Activated B cell treated with CpG ODN at 0.5 μM for 24 hours (primary cell): ENCODE measurements around the gene NAP1L4. TPM values are rescaled to one million over a fixed set of nuclear protein-coding genes. Genes with fewer than 3 reads are reported as not detected.

ENCODE experiments used
- ATAC-seq: fragments of 200-7000 bp; cut with Tn5 transposase; one replicate; pipeline ENCODE4 v1.10.0; 2021; ENCODE audit warnings: low read depth, mild to moderate bottlenecking, moderate library complexity
- CTCF ChIA-PET: fragments of 350-600 bp; sonication (Branson Sonifier 250); formaldehyde crosslinking; loops from one replicate; lab custom pipeline; 2021; ENCODE audit warnings: antibody characterized with exemption; lab: Charles Lee
- POLR2A ChIA-PET: fragments of 350-600 bp; sonication (Branson Sonifier 250); formaldehyde crosslinking; loops from one replicate; lab custom pipeline; 2021; ENCODE audit warnings: antibody characterized with exemption; lab: Charles Lee
- DNase-seq: peaks from one replicate; pipeline ENCODE4 v3.0.0; 2022
- H3K27ac Mint-ChIP-seq: one replicate; pipeline ENCODE4 v1.8.0; 2020; ENCODE audit warnings: mixed read lengths
- H3K27me3 Mint-ChIP-seq: one replicate; pipeline ENCODE4 v1.8.0; 2021; ENCODE audit warnings: mixed read lengths
- H3K36me3 Mint-ChIP-seq: one replicate; pipeline ENCODE4 v1.8.0; 2021; ENCODE audit warnings: low read depth, mixed read lengths
- H3K4me1 Mint-ChIP-seq: one replicate; pipeline ENCODE4 v1.8.0; 2021; ENCODE audit warnings: mixed read lengths
- H3K4me3 Mint-ChIP-seq: one replicate; pipeline ENCODE4 v1.8.0; 2020; ENCODE audit warnings: mild to moderate bottlenecking, mixed read lengths
- H3K9me3 Mint-ChIP-seq: one replicate; pipeline ENCODE4 v1.8.0; 2020; ENCODE audit warnings: mixed read lengths
- intact Hi-C: fragments of 100-400 bp; cut with micrococcal nuclease; formaldehyde crosslinking; loops from one replicate; pipeline ENCODE4 v1.15.1; 2024
- total RNA-seq: library from RNA; stranded (reverse); gene quantifications from 2 replicates; pipeline ENCODE4 v1.2.3, GENCODE V29; 2022
- TF ChIP-seq, protein P1 (sequence below): fragments of 200-600 bp; IDR thresholded peaks from one replicate; pipeline ENCODE4 v1.8.0; 2022; ENCODE audit warnings: antibody characterized with exemption, mild to moderate bottlenecking

NAP1L4 gene
- total RNA-seq, 1 donor from 2014 or later = 115 TPM

- CTCF ChIA-PET = no interaction called here
- peaks cover 11% of the 10 kb centered on the region for H3K9me3 Mint-ChIP-seq
- POLR2A ChIA-PET = no interaction called here
- DNase-seq (peak; percentile 4), ATAC-seq (no peak)
- intact Hi-C loops = no loop called here
- no peak overlapping the region for H3K27ac Mint-ChIP-seq
- H3K4me1 Mint-ChIP-seq = peaks cover 8% of the 10 kb centered on the region
- peaks cover 7% of the 10 kb centered on the region for H3K27me3 Mint-ChIP-seq
- TF ChIP-seq, protein P1, sequence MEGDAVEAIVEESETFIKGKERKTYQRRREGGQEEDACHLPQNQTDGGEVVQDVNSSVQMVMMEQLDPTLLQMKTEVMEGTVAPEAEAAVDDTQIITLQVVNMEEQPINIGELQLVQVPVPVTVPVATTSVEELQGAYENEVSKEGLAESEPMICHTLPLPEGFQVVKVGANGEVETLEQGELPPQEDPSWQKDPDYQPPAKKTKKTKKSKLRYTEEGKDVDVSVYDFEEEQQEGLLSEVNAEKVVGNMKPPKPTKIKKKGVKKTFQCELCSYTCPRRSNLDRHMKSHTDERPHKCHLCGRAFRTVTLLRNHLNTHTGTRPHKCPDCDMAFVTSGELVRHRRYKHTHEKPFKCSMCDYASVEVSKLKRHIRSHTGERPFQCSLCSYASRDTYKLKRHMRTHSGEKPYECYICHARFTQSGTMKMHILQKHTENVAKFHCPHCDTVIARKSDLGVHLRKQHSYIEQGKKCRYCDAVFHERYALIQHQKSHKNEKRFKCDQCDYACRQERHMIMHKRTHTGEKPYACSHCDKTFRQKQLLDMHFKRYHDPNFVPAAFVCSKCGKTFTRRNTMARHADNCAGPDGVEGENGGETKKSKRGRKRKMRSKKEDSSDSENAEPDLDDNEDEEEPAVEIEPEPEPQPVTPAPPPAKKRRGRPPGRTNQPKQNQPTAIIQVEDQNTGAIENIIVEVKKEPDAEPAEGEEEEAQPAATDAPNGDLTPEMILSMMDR = no peak
- peaks cover 2% of the 10 kb centered on the region for H3K36me3 Mint-ChIP-seq
- no peak overlapping the region for H3K4me3 Mint-ChIP-seq
These were observed 58.0 kb downstream of the NAP1L4 start for GRCh38 chr11:2934021-2934550.

DNA sequence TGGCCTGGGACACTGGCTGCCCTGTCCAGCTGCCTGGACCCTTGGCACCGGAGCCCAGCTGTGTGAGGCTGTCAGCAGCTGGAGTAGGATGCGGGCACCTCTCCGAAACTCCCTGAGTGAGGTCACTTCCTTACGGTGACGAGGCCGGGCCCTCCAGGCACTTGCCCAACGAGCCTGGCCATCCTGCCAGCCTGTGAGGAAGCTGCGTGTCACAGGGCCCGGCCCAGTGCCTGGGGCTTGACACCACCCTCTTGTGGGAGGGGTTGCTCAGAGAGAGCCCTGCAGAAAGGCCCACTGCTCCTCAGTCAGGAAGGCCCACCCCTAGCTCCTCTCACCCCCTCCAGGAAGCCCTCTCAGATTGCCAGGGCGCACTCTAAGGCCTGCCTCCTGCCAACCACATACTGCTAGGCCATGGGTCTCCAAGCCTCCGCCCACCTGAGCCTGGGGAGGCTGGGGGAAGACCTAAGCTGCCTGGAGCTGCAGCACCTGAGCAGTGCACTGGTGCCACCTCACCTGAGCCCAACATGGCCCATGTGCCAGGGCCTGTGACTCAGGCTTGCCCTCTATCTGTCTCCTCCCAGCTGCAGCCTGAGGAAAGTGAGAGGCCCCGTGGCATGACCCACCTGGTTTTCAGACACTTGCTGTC, 58.6 kb downstream of the NAP1L4 start:
- TF ChIP-seq, protein P1 = no peak
- peaks cover 8% of the 10 kb centered on the region for H3K9me3 Mint-ChIP-seq
- POLR2A ChIA-PET = interaction anchor here (0.6 kb wide), 1 partner anchor 65 kb away, joined by 5 read pairs; no protein-coding TSS in a partner anchor
- no peak overlapping the region for H3K27ac Mint-ChIP-seq
- H3K36me3 Mint-ChIP-seq = peaks cover 2% of the 10 kb centered on the region
- H3K4me3 Mint-ChIP-seq = no peak overlapping the region
- intact Hi-C loops = no loop called here
- peaks cover 10% of the 10 kb centered on the region for H3K4me1 Mint-ChIP-seq
- no peak for DNase-seq
- ATAC-seq = peak; percentile 16
- CTCF ChIA-PET = no interaction called here
- peaks cover 9% of the 10 kb centered on the region for H3K27me3 Mint-ChIP-seq

- ChIA-PET CTCF (no interaction called here), POLR2A (interaction anchor here (0.6 kb wide), 1 partner anchor 65 kb away, joined by 5 read pairs; no protein-coding TSS in a partner anchor)
- Mint-ChIP-seq H3K27me3 (peaks cover 11% of the 10 kb centered on the region), H3K36me3 (peaks cover 2% of the 10 kb centered on the region), H3K27ac (no peak overlapping the region), H3K4me3 (no peak overlapping the region), H3K9me3 (peaks cover 6% of the 10 kb centered on the region), H3K4me1 (peaks cover 15% of the 10 kb centered on the region)
- ATAC-seq (no peak), DNase-seq (no peak)
- intact Hi-C loops = no loop called here
- TF ChIP-seq, protein P1 = no peak
These were observed 59.3 kb downstream of the NAP1L4 start for GRCh38 chr11:2932850-2933251.

DNA sequence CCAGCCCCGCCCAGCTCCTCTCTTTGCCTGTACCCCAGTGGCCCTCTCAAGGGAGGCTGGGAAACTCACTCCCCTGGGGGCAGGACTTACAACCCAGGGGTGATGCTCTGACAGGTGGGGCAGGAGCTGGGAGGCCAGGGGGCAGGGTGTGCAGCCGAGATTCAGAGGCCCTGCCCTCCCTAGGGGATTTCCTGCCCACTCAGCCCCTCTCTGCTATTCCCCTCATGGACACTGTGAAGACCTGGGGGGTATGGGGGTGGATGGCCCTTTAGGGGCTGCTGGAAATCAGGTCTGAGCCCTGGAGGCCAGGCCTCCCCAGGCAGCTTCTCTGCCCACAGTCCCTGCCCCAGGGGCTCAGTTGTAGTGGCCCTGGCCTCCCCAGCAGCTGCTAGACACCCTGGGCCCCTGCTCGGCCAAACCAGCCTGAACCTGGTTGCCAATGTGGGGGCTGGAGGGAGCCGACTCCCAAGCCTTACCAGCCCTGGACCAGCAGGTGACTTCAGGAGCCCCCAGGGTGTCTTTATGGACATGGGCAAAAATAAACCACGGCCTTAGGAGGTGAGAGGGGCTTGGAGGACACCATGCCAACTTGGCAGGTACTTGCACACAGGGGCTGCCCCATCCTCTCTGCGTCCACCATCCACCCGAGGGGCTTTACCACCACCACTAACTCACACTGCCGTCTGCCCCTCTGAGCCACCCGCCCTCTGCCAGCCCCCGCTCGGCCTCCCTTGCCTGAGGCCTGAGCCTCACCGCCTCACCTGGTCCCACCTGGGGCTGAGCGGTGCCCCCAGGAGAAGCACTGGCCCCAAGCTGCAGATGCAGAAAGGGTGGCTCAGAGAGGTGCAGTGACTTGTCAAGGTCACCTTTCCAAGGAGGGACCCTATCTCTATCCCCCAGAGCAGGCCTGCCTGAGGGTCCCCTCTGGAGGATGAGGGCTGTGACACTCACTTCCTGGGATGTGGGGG, 60.1 kb downstream of the NAP1L4 start:
- H3K36me3 Mint-ChIP-seq = no peaks in the 10 kb centered on the region
- H3K4me3 Mint-ChIP-seq = no peak overlapping the region
- TF ChIP-seq, protein P1 = no peak
- DNase-seq = no peak
- H3K9me3 Mint-ChIP-seq = no peaks in the 10 kb centered on the region
- intact Hi-C loops = no loop called here
- no peak for ATAC-seq
- POLR2A ChIA-PET = no interaction called here
- no peak overlapping the region for H3K27ac Mint-ChIP-seq
- CTCF ChIA-PET = no interaction called here
- H3K4me1 Mint-ChIP-seq = peaks cover 15% of the 10 kb centered on the region
- H3K27me3 Mint-ChIP-seq = peaks cover 17% of the 10 kb centered on the region

GRCh38 chr11:2931420-2931746, 60.7 kb downstream of the NAP1L4 start:
- H3K4me3 Mint-ChIP-seq = no peak overlapping the region
- intact Hi-C loops = no loop called here
- no peaks in the 10 kb centered on the region for H3K9me3 Mint-ChIP-seq
- no peak overlapping the region for H3K27ac Mint-ChIP-seq
- no peak for DNase-seq
- peaks cover 21% of the 10 kb centered on the region for H3K27me3 Mint-ChIP-seq
- CTCF ChIA-PET = no interaction called here
- peaks cover 15% of the 10 kb centered on the region for H3K4me1 Mint-ChIP-seq
- H3K36me3 Mint-ChIP-seq = no peaks in the 10 kb centered on the region
- POLR2A ChIA-PET = no interaction called here
- ATAC-seq = no peak
- TF ChIP-seq, protein P1 = no peak
